Lower leg skin (tissue), 4 donors: ENCODE data around the gene BCL7A. TPM values are rescaled to one million over a fixed set of nuclear protein-coding genes. Genes with fewer than 3 reads are reported as not detected.
"Not testable (repeated sequence)": the region's sequence is repeated elsewhere in the genome, so short reads cannot be mapped to it uniquely, and the experiment has no call there.

Experiments
- DNase-seq, 2 donors: peaks; one replicate each; pipeline ENCODE4 v3.0.0-alpha.2; 2019; ENCODE audit warnings: low spot score in 2 of 2
- H3K4me3 ChIP-seq: fragments of 200-600 bp; sonication (generic); 2 replicates; pipeline ENCODE4 v1.5.1; 2017; ENCODE audit warnings: mild to moderate bottlenecking, low read depth; ENCODE audit not compliant: poor library complexity, severe bottlenecking
- CTCF ChIP-seq, 3 donors: fragments of 450-650 bp; IDR thresholded peaks; one replicate each; pipeline ENCODE4 v1.5.1; 2016; ENCODE audit warnings: antibody characterized with exemption in 3 of 3, mild to moderate bottlenecking in 3 of 3, moderate library complexity in 2 of 3
- POLR2A ChIP-seq, 2 donors: fragments of 450-650 bp; IDR thresholded peaks; one replicate each; pipeline ENCODE4 v1.6.1; 2016 to 2017; ENCODE audit warnings: antibody characterized with exemption in 2 of 2, mild to moderate bottlenecking in 1 of 2, moderate library complexity in 1 of 2
- WGBS, 2 donors: methylation state at CpG; one replicate each; pipeline ENCODE4 v1.1.5; 2018; 5-methylcytosine and 5-hydroxymethylcytosine counted together
- intact Hi-C: fragments of 100-400 bp; cut with DNase I; formaldehyde crosslinking; loops from one replicate; pipeline ENCODE4 v1.15.0; 2023; ENCODE audit warnings: low total_unique reads
- total RNA-seq, 4 donors: library from RNA; depleted of rRNA; stranded (reverse); fragments of >200 nt; gene quantifications; one replicate each; pipeline ENCODE4 v1.1.0, GENCODE V29; 2016

Gene BCL7A
- total RNA-seq, 4 donors from 2014 or later = 17.8 to 22.3 (median 18.9) TPM

GRCh38 chr12:122099280-122099749 is 77.6 kb downstream of the BCL7A start:
- TF ChIP-seq POLR2A (IDR thresholded peaks at IDR 0.05) = no peak
- no peak for TF ChIP-seq CTCF (IDR thresholded peaks at IDR 0.05)
- intact Hi-C loops = no loop called here
- DNase-seq = no peak
- H3K4me3 ChIP-seq = no peak overlapping the region
- WGBS, 2 donors = 72 to 73% methylated on average over 6 of the region's 6 CpGs

GRCh38 chr12:122099856-122100255 is 78.2 kb downstream of the BCL7A start:
- WGBS, 2 donors = 39 to 40% methylated on average over 3 of the region's 3 CpGs
- TF ChIP-seq CTCF (IDR thresholded peaks at IDR 0.05) = no peak
- no peak for TF ChIP-seq POLR2A (IDR thresholded peaks at IDR 0.05)
- no peak overlapping the region for H3K4me3 ChIP-seq
- DNase-seq = no peak
- intact Hi-C loops = no loop called here

- 80 to 92% methylated on average over 1 of the region's 1 CpG for WGBS, 2 donors
- DNase-seq = no peak
- intact Hi-C loops = no loop called here
- TF ChIP-seq POLR2A (IDR thresholded peaks at IDR 0.05) = no peak
- TF ChIP-seq CTCF (IDR thresholded peaks at IDR 0.05) = no peak
- H3K4me3 ChIP-seq = no peak overlapping the region
These were observed 78.9 kb downstream of the BCL7A start for GRCh38 chr12:122100568-122100967.

GRCh38 chr12:122102331-122102730 is 80.6 kb downstream of the BCL7A start:
- intact Hi-C loops = no loop called here
- H3K4me3 ChIP-seq = no peak overlapping the region
- TF ChIP-seq POLR2A (IDR thresholded peaks at IDR 0.05) (no peak), CTCF (IDR thresholded peaks at IDR 0.05) (no peak)
- DNase-seq = no peak
- 82 to 85% methylated on average over 3 of the region's 3 CpGs for WGBS, 2 donors

- H3K4me3 ChIP-seq = no peak overlapping the region
- TF ChIP-seq POLR2A (IDR thresholded peaks at IDR 0.05) (no peak), CTCF (IDR thresholded peaks at IDR 0.05) (no peak)
- 72 to 74% methylated on average over 7 of the region's 7 CpGs for WGBS, 2 donors
- intact Hi-C loops = no loop called here
- DNase-seq = no peak
These were observed 83.2 kb downstream of the BCL7A start for GRCh38 chr12:122104844-122105243.

GRCh38 chr12:122105496-122105895 is 83.8 kb downstream of the BCL7A start:
- H3K4me3 ChIP-seq, intact Hi-C loops, DNase-seq: not testable (repeated sequence)
- WGBS, 2 donors = 86 to 89% methylated on average over 11 of the region's 11 CpGs
